BLaER1 treated with 17β-estradiol and CSF1 and Interleukin-3, amounts not matched to agents 10 nM and 100 nM (cell line): ENCODE data around the gene HARS2.

Experiments used
- H3K27ac ChIP-seq, 11 experiments: shearing (Covaris generic); formaldehyde crosslinking; 2 replicates each; pipeline ENCODE4 v1.8.1; 2022
- H3K27me3 ChIP-seq, 11 experiments: shearing (Covaris generic); formaldehyde crosslinking; 2 replicates each; pipeline ENCODE4 v1.8.1; 2022
- H3K36me3 ChIP-seq, 11 experiments: shearing (Covaris generic); formaldehyde crosslinking; 2 replicates each; pipeline ENCODE4 v1.8.1; 2022
- H3K4me1 ChIP-seq, 10 experiments: shearing (Covaris generic); formaldehyde crosslinking; 2 replicates each; pipeline ENCODE4 v1.8.1; 2022
- H3K4me2 ChIP-seq, 11 experiments: shearing (Covaris generic); formaldehyde crosslinking; 2 replicates each; pipeline ENCODE4 v1.8.1; 2022
- H3K4me3 ChIP-seq, 10 experiments: shearing (Covaris generic); formaldehyde crosslinking; 2 replicates each; pipeline ENCODE4 v1.8.1; 2022
- H3K9ac ChIP-seq, 11 experiments: shearing (Covaris generic); formaldehyde crosslinking; 2 replicates each; pipeline ENCODE4 v1.8.1; 2022
- H3K9me3 ChIP-seq, 11 experiments: shearing (Covaris generic); formaldehyde crosslinking; replicated peaks in 1 of 11; 2 replicates each; pipeline ENCODE4 v1.8.1; 2022
- H4K20me1 ChIP-seq, 11 experiments: shearing (Covaris generic); formaldehyde crosslinking; 2 replicates each; pipeline ENCODE4 v1.8.1; 2022
- Cebpa-rat ChIP-seq, 11 experiments: shearing (Covaris generic); IDR thresholded peaks; 2 replicates each; pipeline ENCODE4 v1.8.1; 2022

HARS2 gene

DNA sequence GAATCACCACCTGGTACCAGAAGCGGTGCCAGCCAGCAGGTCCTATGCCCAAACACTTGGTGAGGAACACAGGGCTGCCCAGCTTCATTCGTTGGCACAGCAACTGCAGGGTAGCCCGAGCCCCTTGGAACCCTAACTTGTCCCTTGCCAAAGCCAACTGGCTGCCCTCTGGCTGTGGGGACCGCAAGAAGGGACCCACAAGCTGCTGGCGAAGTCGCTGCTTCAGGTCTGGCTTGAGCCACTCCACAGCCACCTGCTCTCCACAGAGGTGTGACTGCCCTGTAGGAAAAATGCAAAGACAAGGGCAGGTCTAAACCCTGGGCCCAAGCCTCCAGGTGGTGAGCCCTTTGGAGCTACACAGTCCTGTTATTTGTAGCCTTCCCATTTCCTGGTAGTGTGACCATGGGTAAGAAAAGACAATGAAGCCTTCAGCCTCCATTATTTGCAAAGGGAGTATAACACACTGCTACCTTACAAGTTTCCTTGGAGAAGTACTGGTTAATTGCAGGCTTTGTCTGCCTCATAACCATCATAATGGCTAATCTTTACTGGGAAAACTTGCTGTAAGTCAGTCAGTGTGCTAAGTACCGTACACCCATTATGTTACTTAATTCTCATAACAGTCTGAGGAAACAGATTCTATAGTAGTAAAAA is 19.7 kb upstream of the HARS2 start:
- no peak overlapping the region for H3K9ac ChIP-seq
- no peaks in the 10 kb centered on the region for H3K9me3 ChIP-seq
- no peaks in the 10 kb centered on the region for H3K27me3 ChIP-seq
- H3K4me1 ChIP-seq: peaks cover 0 to 22% (median 9%) of the 10 kb centered on the region in 10 experiments; a peak in 17 of 20 replicates
- TF ChIP-seq Cebpa-rat (IDR thresholded peaks at IDR 0.05): no peak
- H3K36me3 ChIP-seq: peaks cover 95 to 100% (median 99%) of the 10 kb centered on the region in 11 experiments
- no peak overlapping the region for H3K27ac ChIP-seq
- H4K20me1 ChIP-seq: peaks cover 8 to 97% (median 63%) of the 10 kb centered on the region in 11 experiments; a peak in 19 of 22 replicates
- no peak overlapping the region for H3K4me3 ChIP-seq
- H3K4me2 ChIP-seq: no peak overlapping the region

DNA sequence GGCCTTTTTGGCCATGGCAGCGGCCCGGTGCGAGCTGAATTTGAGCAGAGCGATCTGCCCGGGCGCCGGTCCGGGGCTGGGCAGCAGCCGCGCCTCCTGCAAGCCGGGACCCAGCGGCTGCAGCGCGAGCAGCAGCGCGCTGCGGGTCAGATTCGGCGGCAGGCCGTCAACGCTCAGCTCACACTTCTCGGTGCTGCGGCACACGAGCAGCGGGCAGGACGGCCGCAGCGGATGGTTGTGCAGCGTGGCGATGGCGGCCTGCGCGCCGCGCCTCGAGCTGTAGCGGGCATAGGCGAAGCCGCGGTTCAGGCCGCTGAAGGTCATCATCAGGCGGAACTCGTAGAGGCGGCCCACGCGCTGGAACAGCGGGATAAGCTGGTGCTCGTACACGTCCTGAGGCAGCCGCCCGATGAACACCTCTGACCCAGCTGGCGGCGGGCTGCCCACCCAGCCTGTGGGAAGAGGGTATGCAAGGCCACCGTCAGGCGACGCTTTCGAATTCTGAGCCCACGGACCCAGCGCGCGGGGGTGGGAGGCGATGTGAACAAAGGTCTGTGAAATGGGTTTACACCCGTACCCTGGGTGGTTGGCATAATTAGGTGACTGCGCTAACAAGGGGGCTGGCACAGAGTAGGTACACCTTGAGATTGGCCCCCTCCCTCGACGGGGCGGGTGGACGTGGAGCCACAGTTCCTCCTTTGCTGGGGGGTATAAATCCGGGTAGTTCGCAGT is 18.6 kb upstream of the HARS2 start:
- no peak overlapping the region for H3K4me2 ChIP-seq
- H3K4me3 ChIP-seq: no peak overlapping the region
- H3K4me1 ChIP-seq: peaks cover 0 to 12% (median 0%) of the 10 kb centered on the region in 10 experiments; a peak in 5 of 20 replicates
- H3K9ac ChIP-seq: no peak overlapping the region
- peaks cover 97 to 100% (median 99%) of the 10 kb centered on the region in 11 experiments for H3K36me3 ChIP-seq
- TF ChIP-seq Cebpa-rat (IDR thresholded peaks at IDR 0.05): no peak
- H3K27me3 ChIP-seq: no peaks in the 10 kb centered on the region
- H3K9me3 ChIP-seq: no peaks in the 10 kb centered on the region
- H3K27ac ChIP-seq: no peak overlapping the region
- peaks cover 4 to 93% (median 57%) of the 10 kb centered on the region in 11 experiments; a peak in 18 of 22 replicates for H4K20me1 ChIP-seq

DNA sequence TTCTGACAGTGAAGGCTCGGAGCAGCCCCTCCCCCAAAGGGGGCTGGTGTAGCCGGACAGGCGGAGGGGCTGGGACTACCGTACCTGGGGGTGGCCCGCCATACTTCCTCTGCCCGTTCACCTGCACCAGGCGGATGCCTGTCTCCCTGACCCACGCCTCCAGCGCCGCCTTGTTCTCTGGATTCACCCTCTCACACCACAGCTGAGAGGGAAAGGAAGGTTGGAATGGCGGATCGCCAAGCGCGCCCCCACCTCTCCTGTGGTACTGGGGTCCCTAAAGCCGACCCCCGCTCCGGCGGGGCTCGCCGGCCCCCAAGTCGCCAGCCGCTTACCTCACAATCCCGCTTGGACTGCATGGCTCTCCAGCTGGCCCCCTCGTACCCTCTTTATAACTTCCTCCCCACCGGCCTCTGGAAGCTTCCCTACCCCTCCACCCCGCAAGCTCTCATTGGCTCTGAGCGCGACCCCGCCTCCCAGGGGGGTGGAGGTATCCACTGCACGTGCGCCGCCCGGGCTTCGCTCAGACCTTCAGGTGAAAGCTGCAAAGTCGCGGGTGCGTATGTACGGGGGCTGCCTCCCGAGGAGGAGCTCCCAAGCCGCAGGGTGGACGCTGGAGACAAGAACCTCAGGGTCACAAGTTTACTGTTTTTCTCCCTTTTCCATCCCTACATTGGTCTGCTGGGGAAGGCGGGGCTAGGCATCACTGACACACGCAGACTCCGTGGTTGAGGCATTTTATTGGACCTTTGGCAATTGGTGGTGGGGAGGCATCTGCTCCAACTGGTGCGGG is 17.9 kb upstream of the HARS2 start, which contains the start of gene DND1:
Gene DND1, minus strand, starts transcription at position 390 of the 790 bp plus-strand sequence. Its CDS starts 34 bp downstream, at position 356.
- no peak within 1 kb of the TSS for H3K9ac ChIP-seq
- no peak within 1 kb of the TSS for H3K4me3 ChIP-seq
- H3K9me3 ChIP-seq: no peaks in the 10 kb centered on the region
- H3K4me1 ChIP-seq: peaks cover 0 to 5% (median 0%) of the 10 kb centered on the region in 10 experiments; a peak in 1 of 20 replicates
- peaks cover 97 to 100% (median 99%) of the 10 kb centered on the region in 11 experiments for H3K36me3 ChIP-seq
- no peak within 1 kb of the TSS for H3K27ac ChIP-seq
- no peak for TF ChIP-seq Cebpa-rat (IDR thresholded peaks at IDR 0.05)
- peaks cover 4 to 85% (median 49%) of the 10 kb centered on the region in 11 experiments; a peak in 18 of 22 replicates for H4K20me1 ChIP-seq
- no peak within 1 kb of the TSS for H3K4me2 ChIP-seq
- H3K27me3 ChIP-seq: no peaks in the 10 kb centered on the region

DNA sequence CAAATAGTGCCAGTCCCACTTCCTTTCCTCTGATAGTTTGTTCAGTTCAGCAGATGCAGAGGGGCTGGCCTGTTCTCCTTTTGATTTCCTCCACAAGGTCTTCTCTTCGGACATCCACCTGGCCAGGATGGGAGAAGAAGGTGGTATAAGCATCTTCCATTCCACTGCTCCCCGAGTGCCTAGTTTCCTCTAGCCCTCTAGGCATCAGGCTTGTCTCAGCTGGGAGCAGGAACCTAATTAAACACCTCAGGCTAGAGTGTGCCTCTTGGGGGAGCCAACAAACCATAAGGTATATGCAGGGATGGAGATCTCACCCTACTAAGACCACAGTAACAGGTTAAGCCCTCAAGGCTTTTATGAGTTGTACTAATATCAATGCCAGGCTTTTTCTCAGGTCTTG is 17.0 kb upstream of the HARS2 start:
- Histone ChIP-seq H3K4me2 (no peak overlapping the region), H3K4me1 (no peaks in the 10 kb centered on the region), H3K27me3 (no peaks in the 10 kb centered on the region), H3K9me3 (no peaks in the 10 kb centered on the region), H3K36me3 (peaks cover 96 to 100% (median 99%) of the 10 kb centered on the region in 11 experiments), H3K9ac (no peak overlapping the region), H3K27ac (no peak overlapping the region), H3K4me3 (no peak overlapping the region), H4K20me1 (peaks cover 4 to 77% (median 41%) of the 10 kb centered on the region in 11 experiments; a peak in 17 of 22 replicates)
- TF ChIP-seq Cebpa-rat (IDR thresholded peaks at IDR 0.05): no peak

DNA sequence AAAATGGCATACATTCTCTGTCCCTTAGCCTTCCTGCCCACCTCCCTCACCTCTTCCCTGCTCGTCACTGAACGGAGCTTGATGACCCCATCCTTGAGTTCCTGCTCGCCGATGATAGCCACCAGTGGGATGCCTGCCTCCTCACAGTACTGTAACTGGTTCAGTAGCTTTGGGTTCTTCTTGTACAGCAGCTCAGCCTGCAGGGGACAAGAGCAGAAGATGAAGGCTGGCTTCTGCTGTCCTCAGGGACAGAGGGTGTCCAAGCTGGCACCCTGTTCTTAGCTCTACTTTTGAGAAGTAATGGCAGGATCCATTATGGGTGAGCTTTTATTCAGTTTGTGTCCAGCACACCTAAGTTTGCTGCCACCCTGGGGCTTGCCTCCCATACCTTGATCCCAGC is 16.6 kb upstream of the HARS2 start:
- no peak for TF ChIP-seq Cebpa-rat (IDR thresholded peaks at IDR 0.05)
- Histone ChIP-seq H4K20me1 (peaks cover 4 to 75% (median 37%) of the 10 kb centered on the region in 11 experiments; a peak in 17 of 22 replicates), H3K4me1 (no peaks in the 10 kb centered on the region), H3K4me2 (no peak overlapping the region), H3K27me3 (no peaks in the 10 kb centered on the region), H3K27ac (no peak overlapping the region), H3K36me3 (peaks cover 96 to 100% (median 99%) of the 10 kb centered on the region in 11 experiments), H3K9ac (no peak overlapping the region), H3K9me3 (no peaks in the 10 kb centered on the region), H3K4me3 (no peak overlapping the region)

DNA sequence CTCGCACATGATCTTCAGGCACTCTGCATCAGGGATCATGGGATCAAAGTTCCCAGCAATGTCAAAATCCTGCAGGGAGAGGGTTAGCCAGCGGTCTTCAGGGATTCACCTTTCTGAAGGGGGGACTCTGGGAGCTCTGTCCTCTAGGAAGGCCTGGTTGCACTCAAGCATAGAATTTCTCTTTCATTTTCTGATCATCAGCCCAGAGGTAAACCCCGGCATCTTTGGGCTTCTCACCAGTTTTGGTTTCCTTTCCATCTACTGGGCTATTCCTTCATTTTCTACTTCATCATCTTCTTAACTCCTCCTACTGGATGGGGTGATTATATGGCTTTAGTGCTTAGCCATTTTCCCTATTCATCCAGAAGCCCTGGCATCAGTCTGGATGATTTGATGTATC is 13.3 kb upstream of the HARS2 start:
- Histone ChIP-seq H3K27me3 (no peaks in the 10 kb centered on the region), H3K4me2 (no peak overlapping the region), H3K4me1 (no peaks in the 10 kb centered on the region), H3K4me3 (no peak overlapping the region), H3K9me3 (no peaks in the 10 kb centered on the region), H3K36me3 (peaks cover 97 to 100% (median 99%) of the 10 kb centered on the region in 11 experiments), H3K27ac (no peak overlapping the region), H3K9ac (no peak overlapping the region), H4K20me1 (peaks cover 0 to 46% (median 28%) of the 10 kb centered on the region in 11 experiments; a peak in 16 of 22 replicates)
- no peak for TF ChIP-seq Cebpa-rat (IDR thresholded peaks at IDR 0.05)

DNA sequence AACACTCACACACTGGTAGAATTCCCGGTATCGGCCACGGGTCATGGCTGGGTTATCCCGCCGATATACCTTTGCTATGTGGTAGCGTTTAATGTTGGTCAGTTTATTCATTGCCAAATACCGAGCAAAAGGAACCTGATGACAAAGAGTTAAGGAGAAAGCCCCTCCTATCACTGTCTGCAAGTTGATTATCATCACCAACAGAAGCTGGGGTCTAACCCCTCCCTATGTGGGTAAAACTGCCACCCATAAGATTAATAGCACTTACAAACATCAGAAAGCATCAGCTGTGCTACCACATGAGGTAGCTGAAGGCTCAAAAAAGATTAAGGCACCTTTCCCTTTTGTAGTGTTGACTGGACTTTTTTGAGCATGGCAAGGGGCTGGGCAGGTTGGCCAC is 12.3 kb upstream of the HARS2 start:
- peaks cover 0 to 42% (median 19%) of the 10 kb centered on the region in 11 experiments; a peak in 14 of 22 replicates for H4K20me1 ChIP-seq
- no peak overlapping the region for H3K9ac ChIP-seq
- H3K9me3 ChIP-seq: no peaks in the 10 kb centered on the region
- H3K27ac ChIP-seq: no peak overlapping the region
- no peak overlapping the region for H3K4me2 ChIP-seq
- peaks cover 95 to 100% (median 99%) of the 10 kb centered on the region in 11 experiments for H3K36me3 ChIP-seq
- no peaks in the 10 kb centered on the region for H3K4me1 ChIP-seq
- H3K4me3 ChIP-seq: no peak overlapping the region
- H3K27me3 ChIP-seq: no peaks in the 10 kb centered on the region
- no peak for TF ChIP-seq Cebpa-rat (IDR thresholded peaks at IDR 0.05)

DNA sequence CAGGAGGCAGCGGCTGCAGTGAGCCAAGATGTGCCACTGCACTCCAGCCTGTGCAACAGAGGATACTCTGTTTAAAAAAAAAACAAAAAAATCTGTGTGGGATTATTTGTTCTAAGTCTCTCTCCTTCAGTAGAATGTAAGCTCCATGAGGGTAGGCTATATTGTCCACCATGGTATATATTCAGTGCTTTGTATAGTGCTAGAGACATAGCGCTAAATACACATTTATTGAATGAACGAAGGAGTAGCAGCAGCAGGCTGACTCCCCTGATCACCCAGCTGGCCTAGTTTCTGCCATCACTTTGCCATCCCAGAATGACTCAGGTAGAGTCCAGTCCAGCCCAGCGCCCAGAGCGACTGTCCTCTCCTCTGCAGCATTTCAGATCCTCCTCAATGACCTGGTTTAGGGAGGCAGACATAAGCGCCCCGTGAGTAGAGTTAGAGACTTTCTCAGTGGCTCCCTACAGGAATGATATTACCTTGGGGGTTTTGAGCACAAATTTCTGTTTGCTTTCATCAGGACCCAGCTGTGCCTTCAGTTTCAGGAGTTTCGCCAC is 801 bp upstream of the HARS2 start:
- no peaks in the 10 kb centered on the region for H3K9me3 ChIP-seq
- H3K27me3 ChIP-seq: no peaks in the 10 kb centered on the region
- H3K36me3 ChIP-seq: peaks cover 56 to 76% (median 66%) of the 10 kb centered on the region in 11 experiments
- H3K9ac ChIP-seq: peak overlapping the region; percentile 82 to 92 (median 90)
- peak overlapping the region; percentile 8 to 90 (median 86); a peak in 21 of 22 replicates for H3K27ac ChIP-seq
- TF ChIP-seq Cebpa-rat (IDR thresholded peaks at IDR 0.05): no peak
- H4K20me1 ChIP-seq: peaks cover 0 to 25% (median 8%) of the 10 kb centered on the region in 11 experiments; a peak in 8 of 22 replicates
- H3K4me3 ChIP-seq: peak overlapping the region; percentile 74 to 98 (median 87)
- H3K4me2 ChIP-seq: peak overlapping the region; percentile 91 to 98 (median 95)
- H3K4me1 ChIP-seq: peaks cover 28 to 47% (median 34%) of the 10 kb centered on the region in 10 experiments
